GM18861 (cell line): ENCODE data around the gene OR2W1.

Experiments
- ATAC-seq: cut with Tn5 transposase; IDR thresholded peaks from one replicate; pipeline ENCODE4 v1.9.1; 2021; ENCODE audit not compliant: unreplicated experiment

The OR2W1 gene

DNA sequence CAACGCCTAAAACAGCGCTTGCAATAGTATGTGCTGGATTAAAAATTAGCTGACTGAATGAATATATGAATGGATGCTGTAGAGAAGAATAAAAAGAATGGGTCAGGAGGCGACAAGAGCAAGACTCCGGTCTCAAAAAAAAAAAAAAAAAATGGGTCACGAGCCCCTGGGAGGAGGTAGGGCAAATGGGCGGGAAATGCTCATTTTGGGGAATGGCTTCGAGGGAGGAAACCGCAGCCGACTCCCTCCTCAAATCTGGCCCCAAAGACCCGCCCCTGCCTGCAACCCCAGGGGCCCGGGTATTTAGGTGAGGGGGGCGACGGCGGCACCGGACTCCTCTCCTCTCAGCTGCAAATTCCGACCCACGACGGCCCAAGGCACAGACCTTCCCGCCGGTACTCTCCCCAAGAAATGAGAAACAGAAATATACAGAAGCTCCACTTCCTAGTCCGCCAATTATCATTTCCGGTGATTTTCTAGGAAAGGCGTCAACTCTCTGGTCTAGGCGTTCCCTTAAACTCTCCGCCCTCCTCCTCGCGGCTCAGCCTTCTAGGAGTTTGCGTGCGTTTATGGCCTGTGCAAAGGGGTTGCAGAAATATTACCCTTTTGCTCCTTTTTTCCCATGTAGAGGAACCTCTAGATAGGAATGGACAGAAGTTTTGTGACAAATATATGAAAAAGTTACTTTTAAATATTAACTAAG lies 39.6 kb downstream of the OR2W1 start, which contains the start of gene ZNF311:
TSS of gene ZNF311 (minus strand) at position 133 of the 703 bp plus-strand sequence. CDS start 1,361 bp downstream, outside the sequence.
- no peak for ATAC-seq

DNA sequence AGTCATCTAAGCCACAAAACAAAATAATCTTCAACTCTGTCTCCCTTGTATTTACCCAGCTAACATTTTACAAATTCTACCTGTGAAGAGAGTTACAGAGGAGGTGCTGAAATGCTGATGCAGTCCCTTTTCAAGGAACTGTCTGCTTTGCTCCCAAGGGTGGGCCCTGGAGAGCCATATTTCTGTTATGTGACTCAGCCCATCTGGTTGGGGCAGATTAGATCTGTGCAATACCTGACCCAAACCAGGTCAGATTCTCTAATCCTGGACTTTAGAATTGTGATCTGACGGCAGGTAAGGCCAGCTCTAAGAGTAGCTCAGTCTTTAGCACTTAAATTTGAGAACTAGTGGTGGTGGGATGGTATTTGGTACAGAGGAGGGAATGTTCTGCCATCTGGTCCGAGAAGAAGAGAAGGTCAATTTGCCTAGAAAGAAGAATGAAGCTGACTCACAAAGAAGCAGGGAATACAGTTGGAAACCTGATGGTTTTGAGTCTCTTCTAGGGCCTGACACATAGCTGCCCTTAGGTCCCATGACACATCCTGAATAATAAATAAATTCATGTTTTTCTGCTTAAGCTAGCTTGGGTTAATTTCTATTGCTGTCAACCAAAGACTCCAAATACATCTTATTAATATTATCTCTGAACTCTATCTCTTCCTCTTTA lies 48.0 kb downstream of the OR2W1 start:
- no peak for ATAC-seq

DNA sequence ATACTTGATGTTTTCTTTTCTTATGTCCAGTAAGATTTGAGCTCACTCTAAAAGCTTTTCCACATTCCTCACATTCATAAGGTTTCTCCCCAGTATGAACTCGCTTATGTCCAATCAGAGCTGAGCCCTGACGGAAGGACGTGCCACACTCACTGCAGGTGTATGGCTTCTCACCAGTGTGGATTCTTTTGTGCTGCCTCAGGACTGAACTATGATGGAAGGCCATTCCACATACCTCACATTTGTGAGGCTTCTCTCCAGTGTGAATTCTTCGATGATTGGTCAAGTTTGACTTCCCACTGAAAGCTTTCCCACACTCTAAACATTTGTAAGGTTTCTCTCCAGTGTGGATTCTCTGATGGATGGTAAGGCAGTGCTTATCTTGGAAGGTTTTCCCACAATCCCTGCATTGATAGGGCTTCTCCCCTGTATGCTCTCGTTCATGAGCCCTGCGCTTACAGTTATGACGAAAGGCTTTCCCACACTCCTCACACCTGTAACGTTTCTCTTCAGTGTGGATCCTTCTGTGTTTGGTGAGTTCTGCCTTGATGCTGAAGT lies 49.8 kb downstream of the OR2W1 start:
- ATAC-seq: no peak
